HCT116 (cell line): ENCODE results near the gene CPED1. TPM values are rescaled to one million over a fixed set of nuclear protein-coding genes. Genes with fewer than 3 reads are reported as not detected.

Source experiments
- ATAC-seq: fragments of 200-7000 bp; cut with Tn5 transposase; 2 replicates; pipeline ENCODE4 v1.9.1; 2020; ENCODE audit warnings: mild to moderate bottlenecking, moderate library complexity
- BruUV-seq: library from RNA; stranded (reverse); fragments of 400-500 nt; replicated peaks from 2 replicates; lab custom pipeline; 2021; lab: Mats Ljungman, UMichigan
- CTCF ChIA-PET: fragments of 300-600 bp; sonication (Branson Sonifier 250); formaldehyde crosslinking; loops from one replicate; lab custom pipeline; 2021; ENCODE audit warnings: antibody characterized with exemption; lab: Charles Lee
- POLR2A ChIA-PET: fragments of 300-600, 350-600 bp; sonication (Branson Sonifier 250); formaldehyde crosslinking; loops from one replicate; lab custom pipeline; 2021; ENCODE audit warnings: antibody characterized with exemption; lab: Charles Lee
- RAD21 ChIA-PET, 2 experiments: fragments of 300-600 bp; sonication (Branson Sonifier 250); formaldehyde crosslinking; loops; one replicate each; lab custom pipeline; 2023; ENCODE audit warnings: low total read pairs in 2 of 2; ENCODE audit not compliant: uncharacterized antibody in 2 of 2, unreplicated experiment in 2 of 2, low non-redundant PET in 1 of 2; lab: Charles Lee
- DNase-seq: peaks from one replicate; pipeline ENCODE4 v3.0.0-alpha.2; 2010; ENCODE audit warnings: low read depth, low spot score
- H2AFZ ChIP-seq: fragments of 200-600 bp; shearing (Covaris generic), sonication (generic); 2 replicates; pipeline ENCODE4 v1.6.1; 2017; ENCODE audit warnings: low read depth, mixed run types, mixed read lengths, antibody characterized with exemption, low read length; ENCODE audit not compliant: poor library complexity, severe bottlenecking
- H3K27ac ChIP-seq: 2 replicates; pipeline ENCODE4 v1.5.1; 2012; ENCODE audit warnings: low read depth, low read length
- H3K27me3 ChIP-seq: fragments of 200-600 bp; sonication (generic); 2 replicates; pipeline ENCODE4 v1.6.1; 2016; ENCODE audit warnings: mixed run types, low read length, mixed read lengths; ENCODE audit not compliant: insufficient read depth
- H3K36me3 ChIP-seq, 2 experiments: fragments of 200-500 bp in 1 of 2; fragments of 200-600 bp in 1 of 2; sonication (Bioruptor generic) in 1 of 2; sonication (generic) in 1 of 2; 2 replicates each; pipeline versions ENCODE4 v1.5.1 to v1.6.1; 2014 to 2016; ENCODE audit warnings: low read length in 2 of 2, inconsistent platforms in 1 of 2, mixed read lengths in 1 of 2, mixed run types in 1 of 2; ENCODE audit not compliant: insufficient read depth in 2 of 2, control insufficient read depth in 1 of 2
- H3K4me1 ChIP-seq, 2 experiments: fragments of 200-600 bp in 1 of 2; sonication (generic) in 1 of 2; 2 replicates each; pipeline versions ENCODE4 v1.5.1 to v1.6.1; 2012 to 2017; ENCODE audit warnings: low read length in 2 of 2, inconsistent platforms in 1 of 2, mild to moderate bottlenecking in 1 of 2, mixed read lengths in 1 of 2, mixed run types in 1 of 2, moderate library complexity in 1 of 2; ENCODE audit not compliant: insufficient read depth in 2 of 2, control insufficient read depth in 1 of 2
- H3K4me2 ChIP-seq: fragments of 200-600 bp; sonication (generic); 2 replicates; pipeline ENCODE4 v1.6.1; 2017; ENCODE audit warnings: mixed run types, low read length, mixed read lengths
- H3K4me3 ChIP-seq, 2 experiments: fragments of 200-600 bp in 1 of 2; sonication (generic) in 1 of 2; replicated peaks in 1 of 2; 2 replicates each; pipeline ENCODE4 v1.5.1; 2011 to 2016; ENCODE audit warnings: low read length in 2 of 2, control low read depth in 1 of 2, low read depth in 1 of 2, mild to moderate bottlenecking in 1 of 2, mixed read lengths in 1 of 2, mixed run types in 1 of 2
- H3K79me2 ChIP-seq: fragments of 200-600 bp; sonication (generic); 2 replicates; pipeline ENCODE4 v1.6.1; 2017; ENCODE audit warnings: mild to moderate bottlenecking, mixed run types, low read length, moderate library complexity, mixed read lengths; ENCODE audit not compliant: insufficient read depth
- H3K9ac ChIP-seq: fragments of 200-600 bp; sonication (generic); 2 replicates; pipeline ENCODE4 v1.6.1; 2016; ENCODE audit warnings: low read length, mixed read lengths
- H3K9me2 ChIP-seq: fragments of 200-600 bp; sonication (generic), shearing (Covaris generic); 2 replicates; pipeline ENCODE4 v1.6.1; 2017; ENCODE audit warnings: mixed run types, mild to moderate bottlenecking, moderate library complexity; ENCODE audit not compliant: insufficient read depth
- H3K9me3 ChIP-seq, 2 experiments: fragments of 200-500 bp in 1 of 2; fragments of 200-600 bp in 1 of 2; sonication (Bioruptor generic) in 1 of 2; sonication (generic) in 1 of 2; 2 replicates each; pipeline ENCODE4 v1.6.1; 2014 to 2017; ENCODE audit warnings: low read length in 2 of 2, mixed read lengths in 2 of 2, inconsistent platforms in 1 of 2, low read depth in 1 of 2, mild to moderate bottlenecking in 1 of 2, mixed run types in 1 of 2, moderate library complexity in 1 of 2; ENCODE audit not compliant: control insufficient read depth in 1 of 2, insufficient read depth in 1 of 2
- H4K20me1 ChIP-seq: fragments of 200-600 bp; sonication (generic), shearing (Covaris generic); 2 replicates; pipeline ENCODE4 v1.6.1; 2017; ENCODE audit warnings: mixed run types, mild to moderate bottlenecking, moderate library complexity; ENCODE audit not compliant: insufficient read depth
- EGR1 ChIP-seq: IDR thresholded peaks from 2 replicates; pipeline ENCODE4 v1.6.1; 2012; ENCODE audit warnings: low read depth
- EZH2 ChIP-seq: fragments of 200-600 bp; sonication (generic); IDR thresholded peaks from 2 replicates; pipeline ENCODE4 v1.6.1; 2017; ENCODE audit warnings: antibody characterized with exemption, mixed run types
- FOSL1 ChIP-seq: IDR thresholded peaks from 2 replicates; pipeline ENCODE4 v1.6.1; 2012; ENCODE audit warnings: low read depth
- JUND ChIP-seq: IDR thresholded peaks from 2 replicates; pipeline ENCODE4 v1.6.1; 2012
- POLR2A ChIP-seq: IDR thresholded peaks from 2 replicates; pipeline ENCODE4 v1.7.0; 2011; ENCODE audit warnings: borderline replicate concordance; ENCODE audit not compliant: insufficient read depth, insufficient read length; ENCODE audit errors: extremely low read depth
- POLR2AphosphoS5 ChIP-seq: IDR thresholded peaks from 2 replicates; pipeline ENCODE4 v1.6.1; 2011; ENCODE audit warnings: mild to moderate bottlenecking, low read depth, low read length, moderate library complexity
- RAD21 ChIP-seq: IDR thresholded peaks from 2 replicates; pipeline ENCODE4 v1.6.1; 2012; ENCODE audit warnings: low read depth, mild to moderate bottlenecking
- REST ChIP-seq: IDR thresholded peaks from 2 replicates; pipeline ENCODE4 v1.6.1; 2012; ENCODE audit warnings: low read depth
- SIN3A ChIP-seq: IDR thresholded peaks from 2 replicates; pipeline ENCODE4 v1.6.1; 2012; ENCODE audit warnings: low read depth
- SRF ChIP-seq: IDR thresholded peaks from 2 replicates; pipeline ENCODE4 v1.6.1; 2012; ENCODE audit warnings: low read depth
- ZFX ChIP-seq: fragments of 450-650 bp; IDR thresholded peaks from 2 replicates; pipeline ENCODE4 v1.6.1; 2017
- ZNF274 ChIP-seq: fragments of 200-500 bp; sonication (Bioruptor generic); IDR thresholded peaks from 2 replicates; pipeline ENCODE4 v1.6.1; 2014; ENCODE audit warnings: mild to moderate bottlenecking, low read depth, low read length, inconsistent platforms
- intact Hi-C: fragments of 100-400 bp; cut with micrococcal nuclease; formaldehyde crosslinking; loops from 2 replicates; pipeline ENCODE4 v1.10.0; 2022
- total RNA-seq: library from RNA; stranded (reverse); gene quantifications from one replicate; pipeline ENCODE4 v1.2.1, GENCODE V29; 2021; ENCODE audit not compliant: unreplicated experiment
- TF ChIP-seq, protein P1 (sequence below): IDR thresholded peaks from 2 replicates; pipeline ENCODE4 v1.6.1; 2011; ENCODE audit warnings: mild to moderate bottlenecking, low read length, moderate library complexity; ENCODE audit not compliant: insufficient replicate concordance; ENCODE audit errors: extremely low read depth

The CPED1 gene
- total RNA-seq, 1 experiment from 2014 or later, result 1.2 TPM

- CTCF ChIA-PET, result no interaction called here
- H3K27ac ChIP-seq, result no peak overlapping the region
- DNase-seq (no peak), ATAC-seq (no peak)
- no peaks in the 10 kb centered on the region for H3K36me3 ChIP-seq
- RAD21 ChIA-PET, result no interaction called here
- H3K9me2 ChIP-seq, result no peaks in the 10 kb centered on the region
- no peaks in the 10 kb centered on the region for H4K20me1 ChIP-seq
- no TSS peak for BruUV-seq
- H3K4me1 ChIP-seq, result no peaks in the 10 kb centered on the region
- POLR2A ChIA-PET, result no interaction called here
- no peaks in the 10 kb centered on the region for H3K27me3 ChIP-seq
- TF ChIP-seq SRF, result no peak
- no peak for TF ChIP-seq REST
- no peak for TF ChIP-seq RAD21
- TF ChIP-seq EGR1, result no peak
- TF ChIP-seq, protein P1, sequence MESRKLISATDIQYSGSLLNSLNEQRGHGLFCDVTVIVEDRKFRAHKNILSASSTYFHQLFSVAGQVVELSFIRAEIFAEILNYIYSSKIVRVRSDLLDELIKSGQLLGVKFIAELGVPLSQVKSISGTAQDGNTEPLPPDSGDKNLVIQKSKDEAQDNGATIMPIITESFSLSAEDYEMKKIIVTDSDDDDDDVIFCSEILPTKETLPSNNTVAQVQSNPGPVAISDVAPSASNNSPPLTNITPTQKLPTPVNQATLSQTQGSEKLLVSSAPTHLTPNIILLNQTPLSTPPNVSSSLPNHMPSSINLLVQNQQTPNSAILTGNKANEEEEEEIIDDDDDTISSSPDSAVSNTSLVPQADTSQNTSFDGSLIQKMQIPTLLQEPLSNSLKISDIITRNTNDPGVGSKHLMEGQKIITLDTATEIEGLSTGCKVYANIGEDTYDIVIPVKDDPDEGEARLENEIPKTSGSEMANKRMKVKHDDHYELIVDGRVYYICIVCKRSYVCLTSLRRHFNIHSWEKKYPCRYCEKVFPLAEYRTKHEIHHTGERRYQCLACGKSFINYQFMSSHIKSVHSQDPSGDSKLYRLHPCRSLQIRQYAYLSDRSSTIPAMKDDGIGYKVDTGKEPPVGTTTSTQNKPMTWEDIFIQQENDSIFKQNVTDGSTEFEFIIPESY, result no peak
- no peak for TF ChIP-seq JUND
- TF ChIP-seq POLR2A, result no peak
- no peak for TF ChIP-seq SIN3A
- TF ChIP-seq EZH2, result no peak
- no peak for TF ChIP-seq POLR2AphosphoS5
- no peak for TF ChIP-seq ZNF274
- no peak for TF ChIP-seq FOSL1
- TF ChIP-seq ZFX, result no peak
- H3K4me2 ChIP-seq, result no peak overlapping the region
- no peak overlapping the region for H3K9ac ChIP-seq
- H2AFZ ChIP-seq, result no peak overlapping the region
- intact Hi-C loops, result no loop called here
- H3K79me2 ChIP-seq, result no peaks in the 10 kb centered on the region
- H3K9me3 ChIP-seq, result no peaks in the 10 kb centered on the region
- H3K4me3 ChIP-seq, result no peak overlapping the region
Observed at GRCh38 chr7:121026159-121026558, 37.6 kb downstream of the CPED1 start.
